IMR-90 (cell line): ENCODE measurements around the gene ZNF213. TPM values are rescaled to one million over a fixed set of nuclear protein-coding genes. Genes with fewer than 3 reads are reported as not detected.

Experiments
- ATAC-seq: fragments of 200-7000 bp; cut with Tn5 transposase; 2 replicates; pipeline ENCODE4 v1.9.1; 2020; ENCODE audit warnings: low read depth, mild to moderate bottlenecking, moderate library complexity
- BruUV-seq: library from RNA; stranded (reverse); fragments of 400-500 nt; replicated peaks from 2 replicates; lab custom pipeline; 2021; lab: Mats Ljungman, UMichigan
- CTCF ChIA-PET: fragments of 300-600 bp; formaldehyde crosslinking; extraction: SDS; loops from one replicate; lab custom pipeline; 2021; ENCODE audit warnings: antibody characterized with exemption; lab: Yijun Ruan, JAX
- POLR2A ChIA-PET: fragments of 300-600 bp; sonication (Branson Sonifier 250); formaldehyde crosslinking; loops from one replicate; lab custom pipeline; 2022; ENCODE audit warnings: antibody characterized with exemption; ENCODE audit not compliant: unreplicated experiment; lab: Charles Lee
- DNase-seq: peaks from one replicate; pipeline ENCODE4 v3.0.0; 2013
- H2AFZ ChIP-seq: replicated peaks from 2 replicates; pipeline ENCODE3; 2013; ENCODE audit warnings: low read length, mild to moderate bottlenecking; ENCODE audit not compliant: poor library complexity
- H2AK5ac ChIP-seq: 2 replicates; pipeline ENCODE4 v1.6.1; 2013; ENCODE audit warnings: low read depth, low read length, inconsistent platforms
- H2AK9ac ChIP-seq: replicated peaks from 2 replicates; pipeline ENCODE3; 2013; ENCODE audit warnings: mild to moderate bottlenecking, low read depth, low read length, moderate library complexity; ENCODE audit not compliant: poor library complexity
- H2BK120ac ChIP-seq: 2 replicates; pipeline ENCODE4 v1.6.1; 2013; ENCODE audit warnings: low read depth, low read length, inconsistent platforms
- H2BK15ac ChIP-seq: 3 replicates; pipeline ENCODE4 v1.6.1; 2013; ENCODE audit warnings: low read depth, low read length, inconsistent platforms
- H2BK20ac ChIP-seq: 2 replicates; pipeline ENCODE4 v1.6.1; 2013; ENCODE audit warnings: low read depth, mild to moderate bottlenecking, inconsistent platforms, low read length, moderate library complexity
- H2BK5ac ChIP-seq: 2 replicates; pipeline ENCODE4 v1.6.1; 2013; ENCODE audit warnings: mild to moderate bottlenecking, low read depth, low read length, inconsistent platforms; ENCODE audit not compliant: poor library complexity, severe bottlenecking
- H3K14ac ChIP-seq: replicated peaks from 2 replicates; pipeline ENCODE4 v1.6.1; 2013; ENCODE audit warnings: low read depth, low read length, inconsistent platforms
- H3K18ac ChIP-seq: 2 replicates; pipeline ENCODE4 v1.6.1; 2013; ENCODE audit warnings: low read depth, low read length, control low read depth
- H3K23ac ChIP-seq: 2 replicates; pipeline ENCODE4 v1.6.1; 2013; ENCODE audit warnings: low read depth, low read length, inconsistent platforms
- H3K27ac ChIP-seq: 2 replicates; pipeline ENCODE4 v1.5.1; 2013; ENCODE audit warnings: mild to moderate bottlenecking, control low read depth, low read length; ENCODE audit not compliant: insufficient read depth
- H3K27me3 ChIP-seq: 2 replicates; pipeline ENCODE4 v1.6.1; 2013; ENCODE audit warnings: low read length; ENCODE audit not compliant: control insufficient read depth, insufficient read depth
- H3K36me3 ChIP-seq: 2 replicates; pipeline ENCODE4 v1.6.1; 2013; ENCODE audit warnings: low read length, mixed read lengths; ENCODE audit not compliant: control insufficient read depth, insufficient read depth
- H3K4ac ChIP-seq: 2 replicates; pipeline ENCODE4 v1.6.1; 2013; ENCODE audit warnings: low read depth, low read length, inconsistent platforms
- H3K4me1 ChIP-seq: 2 replicates; pipeline ENCODE4 v1.6.1; 2013; ENCODE audit warnings: low read length, mixed read lengths; ENCODE audit not compliant: control insufficient read depth, insufficient read depth
- H3K4me2 ChIP-seq: 2 replicates; pipeline ENCODE4 v1.6.1; 2013; ENCODE audit warnings: low read depth, mild to moderate bottlenecking, control low read depth, low read length, moderate library complexity
- H3K4me3 ChIP-seq: 2 replicates; pipeline ENCODE4 v1.5.1; 2013; ENCODE audit warnings: low read depth, mild to moderate bottlenecking, control low read depth, low read length, moderate library complexity; ENCODE audit not compliant: insufficient read depth
- H3K56ac ChIP-seq: 2 replicates; pipeline ENCODE4 v1.6.1; 2013; ENCODE audit warnings: low read length, inconsistent platforms; ENCODE audit not compliant: insufficient read depth; ENCODE audit errors: extremely low read depth
- H3K79me1 ChIP-seq, 2 experiments: 2 replicates each; pipeline ENCODE4 v1.6.1; 2013; ENCODE audit warnings: low read length in 2 of 2, inconsistent platforms in 1 of 2, low read depth in 1 of 2
- H3K9ac ChIP-seq: 2 replicates; pipeline ENCODE4 v1.6.1; 2013; ENCODE audit warnings: low read depth, low read length, control low read depth
- H3K9me1 ChIP-seq: 2 replicates; pipeline ENCODE4 v1.6.1; 2013; ENCODE audit warnings: low read length, inconsistent platforms; ENCODE audit not compliant: insufficient read depth
- H3K9me3 ChIP-seq: 2 replicates; pipeline ENCODE4 v1.6.1; 2013; ENCODE audit warnings: low read length; ENCODE audit not compliant: control insufficient read depth, insufficient read depth
- H4K20me1 ChIP-seq: 2 replicates; pipeline ENCODE4 v1.6.1; 2013; ENCODE audit warnings: low read length, inconsistent platforms; ENCODE audit not compliant: insufficient read depth
- H4K5ac ChIP-seq: 2 replicates; pipeline ENCODE4 v1.6.1; 2013; ENCODE audit warnings: mild to moderate bottlenecking, low read depth, low read length, control low read depth
- H4K8ac ChIP-seq, 2 experiments: 2 replicates each; pipeline ENCODE4 v1.6.1; 2013; ENCODE audit warnings: low read depth in 2 of 2, low read length in 2 of 2, control low read depth in 1 of 2, inconsistent platforms in 1 of 2
- H4K91ac ChIP-seq: 2 replicates; pipeline ENCODE4 v1.6.1; 2013; ENCODE audit warnings: low read depth, low read length, inconsistent platforms; ENCODE audit not compliant: insufficient read depth
- BHLHE40 ChIP-seq: fragments of 150-350 bp; IDR thresholded peaks from 2 replicates; pipeline ENCODE4 v1.6.1; 2016; ENCODE audit warnings: mild to moderate bottlenecking, low read depth, low read length
- CHD1 ChIP-seq: IDR thresholded peaks from 2 replicates; pipeline ENCODE4 v1.6.1; 2012; ENCODE audit warnings: low read depth, low read length, improper control_type of control experiment
- CTCF ChIP-seq: conservative IDR thresholded peaks from 2 replicates; pipeline ENCODE4 v1.5.1; 2012; ENCODE audit warnings: mild to moderate bottlenecking, low read depth, low read length, improper control_type of control experiment
- MAFK ChIP-seq: IDR thresholded peaks from 2 replicates; pipeline ENCODE4 v1.6.1; 2012; ENCODE audit warnings: low read depth, low read length, improper control_type of control experiment
- MXI1 ChIP-seq: IDR thresholded peaks from 2 replicates; pipeline ENCODE4 v1.6.1; 2012; ENCODE audit warnings: low read depth, mild to moderate bottlenecking, low read length, moderate library complexity, borderline replicate concordance
- NFE2L2 ChIP-seq: fragments of 150-350 bp; IDR thresholded peaks from 2 replicates; pipeline ENCODE4 v1.6.1; 2016; ENCODE audit warnings: low read depth, mild to moderate bottlenecking, low read length
- POLR2A ChIP-seq: IDR thresholded peaks from 2 replicates; pipeline ENCODE4 v1.6.1; 2012; ENCODE audit warnings: mild to moderate bottlenecking, low read depth, low read length
- RCOR1 ChIP-seq: IDR thresholded peaks from 2 replicates; pipeline ENCODE4 v1.6.1; 2012; ENCODE audit warnings: mild to moderate bottlenecking, low read length, improper control_type of control experiment; ENCODE audit not compliant: insufficient replicate concordance
- RFX5 ChIP-seq: IDR thresholded peaks from 2 replicates; pipeline ENCODE4 v1.8.0; 2012; ENCODE audit warnings: low read depth, mild to moderate bottlenecking, low read length, moderate library complexity
- SMC3 ChIP-seq: fragments of 150-350 bp; IDR thresholded peaks from 2 replicates; pipeline ENCODE4 v1.6.1; 2016; ENCODE audit warnings: low read depth, mild to moderate bottlenecking, antibody characterized with exemption, low read length, moderate library complexity
- WGBS, 2 experiments: methylation state at CpG; one replicate each; pipeline versions ENCODE4 v1.1.5 to v1.1.7; 2013; ENCODE audit warnings: missing lambda C conversion rate in 2 of 2; ENCODE audit not compliant: insufficient read length in 1 of 2; ENCODE audit errors: extremely low coverage in 2 of 2; 5-methylcytosine and 5-hydroxymethylcytosine counted together
- dilution Hi-C: fragments of 300-500 bp; cut with HindIII; formaldehyde crosslinking; loops from one replicate; pipeline ENCODE4 v1.14.3; 2018; ENCODE audit warnings: low sequenced_read_pairs; ENCODE audit not compliant: unreplicated experiment
- in situ Hi-C: fragments of 300-500 bp; cut with MboI; formaldehyde crosslinking; loops from 3 replicates; pipeline ENCODE4 v1.14.3; 2019; ENCODE audit warnings: low sequenced_read_pairs, inconsistent platforms, mixed read lengths
- intact Hi-C: fragments of 100-400 bp; cut with micrococcal nuclease; formaldehyde crosslinking; loops from 2 replicates; pipeline ENCODE4 v1.10.0; 2022
- polyA plus RNA-seq, 3 experiments: library from polyadenylated mRNA; depleted of rRNA; stranded (reverse); fragments of >200 nt; gene quantifications; 2 replicates each; pipeline ENCODE4 v1.2.3, GENCODE V29; 2012; ENCODE audit warnings: low replicate concordance in 1 of 3
- total RNA-seq: library from RNA; depleted of rRNA; stranded (reverse); fragments of >200 nt; gene quantifications from 2 replicates; pipeline ENCODE4 v1.2.3, GENCODE V29; 2012

The ZNF213 gene
- total and polyA plus RNA-seq, 2 of the 4 experiments (the other 2 are of a cell fraction) = 0.72 to 4.0 TPM

DNA sequence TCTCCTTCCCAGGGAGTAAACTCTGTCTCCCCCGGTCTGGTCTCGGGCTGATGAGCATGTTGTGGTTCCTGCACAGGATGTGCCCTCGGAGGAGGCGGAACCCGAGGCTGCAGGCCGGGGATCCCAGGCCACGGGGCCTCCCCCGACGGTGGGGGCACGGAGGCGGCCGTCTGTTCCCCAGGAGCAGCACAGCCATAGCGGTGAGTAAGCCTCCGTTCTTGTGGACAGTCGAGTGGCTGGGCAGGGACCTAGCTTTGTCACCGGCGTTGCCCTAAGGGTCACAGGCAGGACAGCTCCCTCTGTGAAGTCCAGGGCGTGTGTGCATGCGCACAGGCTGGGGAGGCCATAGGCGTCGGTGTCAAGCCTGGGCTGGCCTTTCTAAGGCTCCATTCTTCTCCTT lies 3.5 kb downstream of the ZNF213 start:
- H2AK9ac ChIP-seq = no peak overlapping the region
- no peak overlapping the region for H2BK120ac ChIP-seq
- H3K56ac ChIP-seq = no peak overlapping the region
- no peak overlapping the region for H3K4me2 ChIP-seq
- BruUV-seq = no TSS peak
- no peak overlapping the region for H3K14ac ChIP-seq
- intact Hi-C loops = no loop called here
- no peak overlapping the region for H4K5ac ChIP-seq
- DNase-seq (no peak), ATAC-seq (no peak)
- peaks cover 19% of the 10 kb centered on the region for H3K36me3 ChIP-seq
- no peak overlapping the region for H2AFZ ChIP-seq
- dilution Hi-C loops = no loop called here
- no peak overlapping the region for H2BK15ac ChIP-seq
- no peak overlapping the region for H3K23ac ChIP-seq
- H4K91ac ChIP-seq = no peak overlapping the region
- no peak overlapping the region for H3K27ac ChIP-seq
- H3K4me3 ChIP-seq = no peak overlapping the region
- in situ Hi-C loops = no loop called here
- POLR2A ChIA-PET = no interaction called here
- H4K8ac ChIP-seq = no peak overlapping the region
- H4K20me1 ChIP-seq = no peaks in the 10 kb centered on the region; the same call in 1 of the 2 replicates
- no peak overlapping the region for H2BK20ac ChIP-seq
- no peak overlapping the region for H3K4ac ChIP-seq
- H2AK5ac ChIP-seq = no peak overlapping the region
- no peaks in the 10 kb centered on the region for H3K27me3 ChIP-seq
- H3K18ac ChIP-seq = no peak overlapping the region
- TF ChIP-seq MXI1 = no peak
- no peak for TF ChIP-seq MAFK
- TF ChIP-seq POLR2A = no peak
- TF ChIP-seq CTCF = no peak
- TF ChIP-seq SMC3 = no peak
- no peak for TF ChIP-seq NFE2L2
- no peak for TF ChIP-seq CHD1
- no peak for TF ChIP-seq RCOR1
- no peak for TF ChIP-seq RFX5
- no peak for TF ChIP-seq BHLHE40
- no peak overlapping the region for H3K9ac ChIP-seq
- CTCF ChIA-PET = no interaction called here
- H3K9me3 ChIP-seq = no peaks in the 10 kb centered on the region
- 96% methylated on average over 10 of the region's 21 CpGs; no CpG with 5 or more reads in 1 of the 2 experiments for WGBS, 2 experiments
- 0 out of 2 replicates have a peak, but pooled peaks cover 3% of the 10 kb centered on the region for H3K9me1 ChIP-seq
- H3K79me1 ChIP-seq = peaks cover 23 to 25% of the 10 kb centered on the region in 2 experiments
- peaks cover 5% of the 10 kb centered on the region for H3K4me1 ChIP-seq
- no peak overlapping the region for H2BK5ac ChIP-seq
